ENCODE results near the gene VEPH1. TPM values are rescaled to one million over a fixed set of nuclear protein-coding genes. Genes with fewer than 3 reads are reported as not detected.

VEPH1 gene
- total RNA-seq, 1 experiment from 2014 or later: 27.3 TPM

- CTCF ChIA-PET: interaction anchor here (0.8 kb wide), 1 partner anchor 32 kb away, joined by 3 read pairs; no protein-coding TSS in a partner anchor
- intact Hi-C loops (cut with micrococcal nuclease): no loop called here
- no peak overlapping the region for H2AFZ ChIP-seq (ENCODE audit: low read length)
- no peak overlapping the region for H3K4me3 ChIP-seq (ENCODE audit: low read length)
- no peaks in the 10 kb centered on the region for H3K27me3 ChIP-seq (ENCODE audit: low read length)
- DNase-seq (no peak), ATAC-seq (no peak)
- H3K9me3 ChIP-seq (ENCODE audit: low read length): no peaks in the 10 kb centered on the region
- no peak overlapping the region for H3K4me2 ChIP-seq (ENCODE audit: low read length)
- no peaks in the 10 kb centered on the region for H3K79me2 ChIP-seq (ENCODE audit: low read length)
- H3K9me2 ChIP-seq (replicated peaks; ENCODE audit: low read length): no peaks in the 10 kb centered on the region
- no TSS peak for BruUV-seq (replicated peaks)
- H3K4me1 ChIP-seq (ENCODE audit: insufficient read depth, low read length): 0 out of 2 replicates have a peak, but pooled peaks cover 4% of the 10 kb centered on the region
- TF ChIP-seq EZH2 (IDR thresholded peaks at IDR 0.05; ENCODE audit: low read length, unreplicated experiment) (no peak), EZH2phosphoT487 (IDR thresholded peaks at IDR 0.05; ENCODE audit: borderline replicate concordance, low read length) (no peak)
- TF ChIP-seq, protein P1, sequence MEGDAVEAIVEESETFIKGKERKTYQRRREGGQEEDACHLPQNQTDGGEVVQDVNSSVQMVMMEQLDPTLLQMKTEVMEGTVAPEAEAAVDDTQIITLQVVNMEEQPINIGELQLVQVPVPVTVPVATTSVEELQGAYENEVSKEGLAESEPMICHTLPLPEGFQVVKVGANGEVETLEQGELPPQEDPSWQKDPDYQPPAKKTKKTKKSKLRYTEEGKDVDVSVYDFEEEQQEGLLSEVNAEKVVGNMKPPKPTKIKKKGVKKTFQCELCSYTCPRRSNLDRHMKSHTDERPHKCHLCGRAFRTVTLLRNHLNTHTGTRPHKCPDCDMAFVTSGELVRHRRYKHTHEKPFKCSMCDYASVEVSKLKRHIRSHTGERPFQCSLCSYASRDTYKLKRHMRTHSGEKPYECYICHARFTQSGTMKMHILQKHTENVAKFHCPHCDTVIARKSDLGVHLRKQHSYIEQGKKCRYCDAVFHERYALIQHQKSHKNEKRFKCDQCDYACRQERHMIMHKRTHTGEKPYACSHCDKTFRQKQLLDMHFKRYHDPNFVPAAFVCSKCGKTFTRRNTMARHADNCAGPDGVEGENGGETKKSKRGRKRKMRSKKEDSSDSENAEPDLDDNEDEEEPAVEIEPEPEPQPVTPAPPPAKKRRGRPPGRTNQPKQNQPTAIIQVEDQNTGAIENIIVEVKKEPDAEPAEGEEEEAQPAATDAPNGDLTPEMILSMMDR (conservative IDR thresholded peaks at IDR 0.05; ENCODE audit: low read depth, low read length): no peak
- POLR2A ChIA-PET (ENCODE audit: unreplicated experiment): no interaction called here
- H3K36me3 ChIP-seq (ENCODE audit: low read depth, low read length): no peaks in the 10 kb centered on the region
- H3K9ac ChIP-seq (ENCODE audit: low read length): no peak overlapping the region
- no peaks in the 10 kb centered on the region for H4K20me1 ChIP-seq (ENCODE audit: low read length)
- no peak overlapping the region for H3K27ac ChIP-seq (ENCODE audit: low read length)
- no peaks in the 10 kb centered on the region for H3F3A ChIP-seq (ENCODE audit: low read length, unreplicated experiment)
These were observed 38.5 kb upstream of the VEPH1 start for GRCh38 chr3:157541506-157542236.

DNA sequence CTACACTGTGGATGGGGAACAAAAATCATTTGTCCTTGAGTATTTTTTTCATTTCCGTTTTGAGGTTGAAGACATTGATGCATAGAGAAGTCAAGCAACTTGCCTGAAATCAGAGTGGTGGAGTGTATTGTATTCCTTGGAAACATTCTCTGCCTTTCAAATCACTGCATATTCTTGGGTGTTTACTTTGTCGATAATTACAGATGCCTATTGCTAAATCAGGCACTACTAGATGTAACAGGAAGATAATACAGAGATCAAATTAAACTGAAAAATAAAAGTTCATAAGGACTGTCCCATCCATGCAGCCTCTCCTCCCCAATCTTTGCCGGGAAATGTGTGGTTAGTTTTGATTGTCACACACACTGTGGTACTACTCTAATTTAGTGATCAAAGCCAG lies 37.4 kb upstream of the VEPH1 start:
- H3F3A ChIP-seq (ENCODE audit: low read length, unreplicated experiment): no peaks in the 10 kb centered on the region
- H3K4me3 ChIP-seq (ENCODE audit: low read length): no peak overlapping the region
- no peak overlapping the region for H3K9ac ChIP-seq (ENCODE audit: low read length)
- ChIA-PET CTCF (no interaction called here), POLR2A (ENCODE audit: unreplicated experiment) (no interaction called here)
- BruUV-seq (replicated peaks): no TSS peak
- no peak for TF ChIP-seq EZH2phosphoT487 (IDR thresholded peaks at IDR 0.05; ENCODE audit: borderline replicate concordance, low read length)
- TF ChIP-seq, protein P1 (conservative IDR thresholded peaks at IDR 0.05; ENCODE audit: low read depth, low read length): no peak
- no peak for TF ChIP-seq EZH2 (IDR thresholded peaks at IDR 0.05; ENCODE audit: low read length, unreplicated experiment)
- no peak overlapping the region for H3K27ac ChIP-seq (ENCODE audit: low read length)
- no peaks in the 10 kb centered on the region for H3K9me2 ChIP-seq (replicated peaks; ENCODE audit: low read length)
- ATAC-seq (no peak), DNase-seq (no peak)
- no peaks in the 10 kb centered on the region for H3K36me3 ChIP-seq (ENCODE audit: low read depth, low read length)
- no peaks in the 10 kb centered on the region for H4K20me1 ChIP-seq (ENCODE audit: low read length)
- H3K4me2 ChIP-seq (ENCODE audit: low read length): no peak overlapping the region
- H3K79me2 ChIP-seq (ENCODE audit: low read length): no peaks in the 10 kb centered on the region
- H3K9me3 ChIP-seq (ENCODE audit: low read length): no peaks in the 10 kb centered on the region
- 0 out of 2 replicates have a peak, but pooled peaks cover 4% of the 10 kb centered on the region for H3K4me1 ChIP-seq (ENCODE audit: insufficient read depth, low read length)
- no peak overlapping the region for H2AFZ ChIP-seq (ENCODE audit: low read length)
- intact Hi-C loops (cut with micrococcal nuclease): no loop called here
- H3K27me3 ChIP-seq (ENCODE audit: low read length): no peaks in the 10 kb centered on the region

DNA sequence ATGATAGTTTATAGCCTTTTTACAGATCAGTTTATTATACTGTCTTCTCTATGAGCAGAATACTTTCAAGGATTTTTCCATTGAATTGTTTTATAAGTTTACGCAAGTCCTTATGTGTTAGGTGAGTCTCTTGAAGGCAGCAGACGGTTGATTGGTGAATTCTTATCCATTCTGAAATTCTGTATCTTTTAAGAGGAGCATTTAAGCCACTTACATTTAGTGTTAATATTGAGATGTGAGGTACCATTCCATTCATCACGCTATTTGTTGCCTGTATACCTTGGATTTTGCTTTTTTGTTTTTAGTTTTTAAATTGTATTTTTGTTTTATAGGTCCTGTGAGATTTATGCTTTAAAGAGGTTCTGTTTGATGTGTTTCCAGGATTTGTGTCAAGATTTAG lies 32.5 kb upstream of the VEPH1 start:
- Histone ChIP-seq H3K4me2 (ENCODE audit: low read length) (no peak overlapping the region), H4K20me1 (ENCODE audit: low read length) (no peaks in the 10 kb centered on the region), H3K27me3 (ENCODE audit: low read length) (no peaks in the 10 kb centered on the region), H3K4me3 (ENCODE audit: low read length) (no peak overlapping the region), H3K9me3 (ENCODE audit: low read length) (no peaks in the 10 kb centered on the region), H3F3A (ENCODE audit: low read length, unreplicated experiment) (no peaks in the 10 kb centered on the region), H3K9me2 (replicated peaks; ENCODE audit: low read length) (no peaks in the 10 kb centered on the region), H3K4me1 (ENCODE audit: insufficient read depth, low read length) (peaks cover 35% of the 10 kb centered on the region), H2AFZ (ENCODE audit: low read length) (no peak overlapping the region), H3K9ac (ENCODE audit: low read length) (no peak overlapping the region), H3K27ac (ENCODE audit: low read length) (no peak overlapping the region), H3K79me2 (ENCODE audit: low read length) (peaks cover 3% of the 10 kb centered on the region; the same call in 1 of the 2 replicates), H3K36me3 (ENCODE audit: low read depth, low read length) (no peaks in the 10 kb centered on the region)
- TF ChIP-seq EZH2 (IDR thresholded peaks at IDR 0.05; ENCODE audit: low read length, unreplicated experiment) (no peak), EZH2phosphoT487 (IDR thresholded peaks at IDR 0.05; ENCODE audit: borderline replicate concordance, low read length) (no peak)
- TF ChIP-seq, protein P1 (conservative IDR thresholded peaks at IDR 0.05; ENCODE audit: low read depth, low read length): no peak
- intact Hi-C loops (cut with micrococcal nuclease): loop anchor here (10.0 kb wide), 1 partner anchor 999 kb away; no protein-coding TSS in a partner anchor
- BruUV-seq (replicated peaks): no TSS peak
- no peak for DNase-seq
- no peak for ATAC-seq
- ChIA-PET CTCF (no interaction called here), POLR2A (ENCODE audit: unreplicated experiment) (no interaction called here)

All from PC-3 (cell line).